ENCODE measurements around the gene NEB. TPM values are rescaled to one million over a fixed set of nuclear protein-coding genes. Genes with fewer than 3 reads are reported as not detected.

Gene NEB
- total and polyA plus RNA-seq, 12 donors: 3.0 to 32.5 (median 7.6) TPM

- Histone ChIP-seq H3K4me1 (replicated peaks in 1 of 2) (no peaks in the 10 kb centered on the region), H3K4me3 (no peak overlapping the region), H3K27ac (no peak overlapping the region), H3K36me3 (replicated peaks in 1 of 2) (no peaks in the 10 kb centered on the region), H3K27me3 (no peaks in the 10 kb centered on the region), H3K9me3 (replicated peaks in 1 of 3) (no peaks in the 10 kb centered on the region)
- no peak for TF ChIP-seq CTCF (IDR thresholded peaks at IDR 0.05)
- intact Hi-C loops (cut with DNase I): no loop called here
- 96 to 99% (median 98%) methylated on average over 4 of the region's 4 CpGs for WGBS, 4 donors
- no peak for DNase-seq
These were observed 250.2 kb downstream of the NEB start for GRCh38 chr2:151484100-151484499.

- no peaks in the 10 kb centered on the region for H3K27me3 ChIP-seq
- 94 to 98% (median 96%) methylated on average over 6 of the region's 6 CpGs for WGBS, 4 donors
- no peak for TF ChIP-seq POLR2A (IDR thresholded peaks at IDR 0.05)
- TF ChIP-seq CTCF (IDR thresholded peaks at IDR 0.05): no peak
- no peak overlapping the region for H3K27ac ChIP-seq
- H3K4me3 ChIP-seq: no peak overlapping the region
- intact Hi-C loops (cut with DNase I): no loop called here
- no peaks in the 10 kb centered on the region for H3K4me1 ChIP-seq (replicated peaks in 1 of 2)
- DNase-seq: no peak
- H3K9me3 ChIP-seq (replicated peaks in 1 of 3): no peaks in the 10 kb centered on the region
- no peaks in the 10 kb centered on the region for H3K36me3 ChIP-seq (replicated peaks in 1 of 2)
These were observed 250.7 kb downstream of the NEB start for GRCh38 chr2:151483546-151483945.

- intact Hi-C loops (cut with DNase I): no loop called here
- H3K9me3 ChIP-seq (replicated peaks in 1 of 3): no peaks in the 10 kb centered on the region
These were observed 252.0 kb downstream of the NEB start for GRCh38 chr2:151482171-151482725.

GRCh38 chr2:151481744-151482143 is 252.5 kb downstream of the NEB start:
- Histone ChIP-seq H3K4me3 (no peak overlapping the region), H3K27ac (no peak overlapping the region), H3K9me3 (replicated peaks in 1 of 3) (no peaks in the 10 kb centered on the region), H3K27me3 (no peaks in the 10 kb centered on the region), H3K36me3 (replicated peaks in 1 of 2) (no peaks in the 10 kb centered on the region), H3K4me1 (replicated peaks in 1 of 2) (no peaks in the 10 kb centered on the region)
- intact Hi-C loops (cut with DNase I): no loop called here
- DNase-seq: no peak
- TF ChIP-seq CTCF (IDR thresholded peaks at IDR 0.05) (no peak), POLR2A (IDR thresholded peaks at IDR 0.05) (no peak)
- 95 to 98% (median 96%) methylated on average over 5 of the region's 5 CpGs for WGBS, 4 donors

More at GRCh38 chr2:151482171-151482725, 252.0 kb downstream of the NEB start:
- TF ChIP-seq POLR2A (IDR thresholded peaks at IDR 0.05) (no peak), CTCF (IDR thresholded peaks at IDR 0.05) (no peak)
- Histone ChIP-seq H3K4me3 (no peak overlapping the region), H3K27ac (no peak overlapping the region), H3K27me3 (no peaks in the 10 kb centered on the region), H3K36me3 (replicated peaks in 1 of 2) (no peaks in the 10 kb centered on the region), H3K4me1 (replicated peaks in 1 of 2) (no peaks in the 10 kb centered on the region)
- 79 to 96% (median 95%) methylated on average over 4 of the region's 4 CpGs for WGBS, 4 donors
- no peak for DNase-seq
